Lower leg skin (tissue), 3 donors: ENCODE results near the gene RPS19.

Source experiments
- CTCF ChIP-seq, 3 donors: fragments of 450-650 bp; IDR thresholded peaks; one replicate each; pipeline ENCODE4 v1.5.1; 2016; ENCODE audit warnings: antibody characterized with exemption in 3 of 3, mild to moderate bottlenecking in 3 of 3, moderate library complexity in 2 of 3
- POLR2A ChIP-seq, 2 donors: fragments of 450-650 bp; IDR thresholded peaks; one replicate each; pipeline ENCODE4 v1.6.1; 2016 to 2017; ENCODE audit warnings: antibody characterized with exemption in 2 of 2, mild to moderate bottlenecking in 1 of 2, moderate library complexity in 1 of 2

DNA sequence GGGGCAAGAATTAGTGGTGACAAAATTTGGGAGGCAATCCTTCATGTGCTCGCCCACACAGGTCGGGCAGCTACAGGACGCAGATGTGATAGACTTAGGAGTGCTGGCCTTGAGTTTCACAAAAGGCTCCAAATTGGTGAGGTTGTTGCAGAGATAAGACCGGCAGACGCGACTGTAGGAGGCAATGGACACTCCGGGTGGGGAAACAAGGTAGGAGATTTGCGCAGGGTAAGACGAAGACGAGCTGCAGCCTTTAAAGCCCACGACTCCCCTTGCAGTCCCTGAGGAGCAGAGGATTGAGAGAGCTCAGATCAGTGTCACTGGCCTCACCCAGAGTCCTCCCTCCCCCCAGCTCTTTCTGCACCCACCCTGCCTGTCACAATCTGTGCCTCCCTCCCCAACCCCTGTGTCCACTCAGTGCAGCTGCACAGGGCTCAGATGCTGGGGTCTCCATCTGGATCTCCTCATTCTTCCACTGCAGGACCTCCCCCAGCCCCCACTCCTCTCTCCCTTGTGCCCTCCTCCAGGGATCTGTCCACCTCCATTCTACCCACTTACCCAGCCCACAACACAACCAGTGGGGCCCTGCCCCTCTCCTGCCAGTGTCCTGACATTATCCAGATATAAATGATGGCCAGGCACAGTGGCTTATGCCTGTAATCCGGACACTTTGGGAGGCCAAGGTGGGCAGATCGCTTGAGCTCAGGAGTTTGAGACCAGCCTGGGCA lies 21.9 kb upstream of the RPS19 start:
- TF ChIP-seq CTCF (IDR thresholded peaks at IDR 0.05) (no peak), POLR2A (IDR thresholded peaks at IDR 0.05) (no peak)
